GM12865 (cell line): ENCODE data around the gene DTD1.

Experiments
- DNase-seq: peaks from one replicate; pipeline ENCODE4 v3.0.0; 2010; ENCODE audit warnings: low read depth
- H3K4me3 ChIP-seq: 2 replicates; pipeline ENCODE4 v1.5.1; 2011; ENCODE audit warnings: mild to moderate bottlenecking, low read depth, low read length, control low read depth
- CTCF ChIP-seq: IDR thresholded peaks from 2 replicates; pipeline ENCODE4 v1.5.1; 2011; ENCODE audit warnings: low read length, control low read depth, low read depth, inconsistent platforms; ENCODE audit not compliant: insufficient read depth; ENCODE audit errors: missing control alignments

The DTD1 gene

DNA sequence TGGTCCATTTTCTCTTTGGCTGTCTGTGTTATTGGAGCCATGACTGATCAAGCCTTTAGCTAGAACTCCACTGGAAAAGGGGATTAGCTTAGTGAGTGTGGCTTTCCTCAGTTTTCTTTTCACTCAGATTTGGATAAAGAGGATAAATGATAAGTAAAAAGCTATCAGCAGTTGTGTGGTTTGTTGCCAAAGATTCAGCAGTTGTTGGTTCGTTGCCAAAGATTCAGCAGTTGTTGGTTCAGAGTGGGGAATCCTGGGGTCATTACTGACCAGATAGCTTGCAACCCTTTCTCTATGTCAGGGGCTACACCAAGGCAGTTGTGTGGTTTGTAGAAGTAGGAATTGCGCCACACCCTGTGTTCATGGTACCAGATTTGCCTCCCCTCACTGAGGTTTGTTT, 118.1 kb downstream of the DTD1 start:
- DNase-seq: no peak
- no peak overlapping the region for H3K4me3 ChIP-seq
- no peak for TF ChIP-seq CTCF

- no peak for TF ChIP-seq CTCF
- DNase-seq: no peak
Observed at GRCh38 chr20:18712131-18712530, 124.3 kb downstream of the DTD1 start.

GRCh38 chr20:18712882-18713281, 125.0 kb downstream of the DTD1 start:
- H3K4me3 ChIP-seq: no peak overlapping the region
- DNase-seq: no peak
- TF ChIP-seq CTCF: no peak

More at GRCh38 chr20:18712131-18712530, 124.3 kb downstream of the DTD1 start:
- H3K4me3 ChIP-seq: no peak overlapping the region

DNA sequence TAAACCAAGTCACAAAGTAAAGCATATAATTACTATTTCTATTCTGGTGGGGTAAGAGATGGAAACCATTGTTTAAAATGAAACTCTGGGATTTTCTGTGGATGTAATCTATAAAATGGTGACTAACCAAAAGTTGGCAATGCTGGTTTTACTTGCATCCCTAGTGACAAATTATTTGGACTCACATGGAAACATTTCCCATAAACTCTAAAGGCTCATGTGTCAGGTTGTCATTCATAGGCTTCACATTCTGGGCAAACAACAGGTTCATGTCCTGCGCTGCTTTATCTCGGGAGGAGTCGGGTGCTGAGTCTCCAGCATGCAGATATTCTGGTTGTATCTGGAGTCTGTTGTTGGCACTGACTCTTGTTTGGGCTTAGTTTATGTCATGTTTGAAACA, 127.7 kb downstream of the DTD1 start:
- TF ChIP-seq CTCF: no peak
- H3K4me3 ChIP-seq: no peak overlapping the region
- DNase-seq: no peak

- TF ChIP-seq CTCF: no peak
- no peak for DNase-seq
- H3K4me3 ChIP-seq: no peak overlapping the region
Observed at GRCh38 chr20:18717062-18717461, 129.2 kb downstream of the DTD1 start.

DNA sequence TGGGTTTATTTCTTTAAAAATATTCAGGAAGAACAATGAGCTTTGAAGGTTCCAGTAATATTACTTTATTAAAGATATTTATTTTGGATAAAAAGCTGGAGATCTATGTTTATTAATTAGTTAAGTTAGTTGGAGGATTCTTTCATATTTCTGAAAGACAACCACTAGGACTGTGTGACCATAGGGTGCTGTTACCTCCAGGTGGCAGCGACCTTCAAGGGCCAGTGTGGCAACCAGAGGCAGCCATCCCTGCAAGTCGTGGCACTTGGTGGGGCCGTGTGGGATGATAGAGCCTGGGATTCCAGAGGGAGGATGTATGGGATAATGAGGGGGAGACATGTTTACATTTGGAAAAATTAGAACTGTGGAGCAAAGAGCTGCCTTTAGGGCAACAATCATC, 130.3 kb downstream of the DTD1 start:
- TF ChIP-seq CTCF: no peak
- no peak overlapping the region for H3K4me3 ChIP-seq
- DNase-seq: peak; percentile 16

DNA sequence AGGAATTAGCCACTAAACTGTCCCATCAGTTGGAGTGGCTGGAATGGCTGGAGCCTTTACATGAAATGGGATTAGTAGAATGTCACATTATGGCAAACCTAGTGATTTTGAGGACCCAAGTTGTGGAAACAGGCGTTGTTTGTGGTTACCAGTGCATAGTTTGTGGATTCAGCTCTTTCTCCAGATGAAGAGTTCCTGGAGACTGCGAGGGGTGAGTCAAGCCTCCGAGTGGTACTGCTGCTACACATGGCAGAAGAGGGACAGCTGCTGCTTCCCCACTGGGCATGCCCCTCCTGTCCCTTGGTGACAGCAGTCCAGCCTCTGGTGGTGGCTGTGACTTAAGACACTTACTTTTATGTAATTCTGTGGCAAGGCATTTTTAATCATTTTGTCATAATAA, 131.6 kb downstream of the DTD1 start:
- no peak for DNase-seq
- no peak for TF ChIP-seq CTCF
- H3K4me3 ChIP-seq: no peak overlapping the region
